ENCODE results near the gene FES. TPM values are rescaled to one million over a fixed set of nuclear protein-coding genes. Genes with fewer than 3 reads are reported as not detected.

Gene FES
- total RNA-seq, 1 donor from 2014 or later, result 168 TPM

- intact Hi-C loops (cut with micrococcal nuclease), result no loop called here
These were observed 23.9 kb upstream of the FES start for GRCh38 chr15:90860450-90860849.

GRCh38 chr15:90860942-90861675 is 23.2 kb upstream of the FES start:
- intact Hi-C loops (cut with micrococcal nuclease), result no loop called here

- intact Hi-C loops (cut with micrococcal nuclease), result no loop called here
These were observed 21.8 kb upstream of the FES start for GRCh38 chr15:90862487-90862886.

GRCh38 chr15:90862964-90863778 is 21.1 kb upstream of the FES start:
- intact Hi-C loops (cut with micrococcal nuclease), result no loop called here

- intact Hi-C loops (cut with micrococcal nuclease), result no loop called here
These were observed 20.3 kb upstream of the FES start for GRCh38 chr15:90863987-90864386.

- intact Hi-C loops (cut with micrococcal nuclease), result no loop called here
These were observed 19.8 kb upstream of the FES start for GRCh38 chr15:90864507-90864906.

GRCh38 chr15:90865702-90866101 is 18.6 kb upstream of the FES start:
- intact Hi-C loops (cut with micrococcal nuclease), result no loop called here

GRCh38 chr15:90866161-90866715 is 18.1 kb upstream of the FES start:
- intact Hi-C loops (cut with micrococcal nuclease), result no loop called here

GRCh38 chr15:90866800-90867199 is 17.5 kb upstream of the FES start:
- intact Hi-C loops (cut with micrococcal nuclease), result no loop called here

GRCh38 chr15:90868261-90868689 is 16.0 kb upstream of the FES start, which contains the start of gene FURIN:
Gene FURIN (plus strand): TSS chr15:90868588. CDS start chr15:90875741, 7,153 bp downstream.
- intact Hi-C loops (cut with micrococcal nuclease), result loop anchor here (2.0 kb wide), 1 partner anchor 29 kb away; no protein-coding TSS in a partner anchor

GRCh38 chr15:90869140-90869541 is 15.2 kb upstream of the FES start:
- intact Hi-C loops (cut with micrococcal nuclease), result loop anchor here (1.0 to 2.0 kb wide), 3 partner anchors 13 to 39 kb away; no protein-coding TSS in a partner anchor

GRCh38 chr15:90869601-90870353 is 14.5 kb upstream of the FES start:
- intact Hi-C loops (cut with micrococcal nuclease), result loop anchor here (1.0 to 5.0 kb wide), 7 partner anchors 13 to 221 kb away; partner anchors contain the start of gene HDDC3

GRCh38 chr15:90870354-90871138 is 13.8 kb upstream of the FES start:
- intact Hi-C loops (cut with micrococcal nuclease), result loop anchor here (1.0 to 5.0 kb wide), 4 partner anchors 18 to 222 kb away; partner anchors contain the start of gene HDDC3

- intact Hi-C loops (cut with micrococcal nuclease), result loop anchor here (2.0 to 5.0 kb wide), 2 partner anchors 56 to 61 kb away; partner anchors contain the start of gene HDDC3
These were observed 13.1 kb upstream of the FES start for GRCh38 chr15:90871139-90871715.

- intact Hi-C loops (cut with micrococcal nuclease), result loop anchor here (2.0 to 5.0 kb wide), 3 partner anchors 57 to 65 kb away; partner anchors contain the start of gene HDDC3
These were observed 12.4 kb upstream of the FES start for GRCh38 chr15:90871716-90872485.

- intact Hi-C loops (cut with micrococcal nuclease), result loop anchor here (1.0 to 5.0 kb wide), 3 partner anchors 60 to 155 kb away; partner anchors contain the start of genes BLM and HDDC3
These were observed 11.7 kb upstream of the FES start for GRCh38 chr15:90872486-90873184.

- intact Hi-C loops (cut with micrococcal nuclease), result loop anchor here (1.0 to 5.0 kb wide), 3 partner anchors 59 to 156 kb away; partner anchors contain the start of genes BLM and HDDC3
These were observed 10.8 kb upstream of the FES start for GRCh38 chr15:90873488-90873997.
